Motor neuron (in vitro differentiated cells): ENCODE results near the gene KIF6. TPM values are rescaled to one million over a fixed set of nuclear protein-coding genes. Genes with fewer than 3 reads are reported as not detected.

ENCODE experiments used
- ATAC-seq, 8 experiments: fragments of 200-7000 bp; cut with Tn5 transposase; replicated peaks in 6 of 8; 2 replicates each; pipeline ENCODE4 v1.8.0; 2021; ENCODE audit warnings: mild to moderate bottlenecking in 8 of 8, moderate library complexity in 8 of 8
- H3K27ac ChIP-seq, 2 donors: fragments of 250-450 bp; sonication (Bioruptor Pico); 2 replicates each; pipeline ENCODE4 v1.9.0; 2021; ENCODE audit warnings: antibody characterized with exemption in 2 of 2, mild to moderate bottlenecking in 2 of 2, moderate library complexity in 1 of 2
- H3K4me1 ChIP-seq, 2 donors: fragments of 250-450 bp; sonication (Bioruptor Pico); replicated peaks in 1 of 2; 2 replicates each; pipeline ENCODE4 v1.6.1; 2021; ENCODE audit warnings: antibody characterized with exemption in 2 of 2, mild to moderate bottlenecking in 2 of 2, moderate library complexity in 1 of 2
- H3K4me3 ChIP-seq, 5 donors: fragments of 250-450 bp; sonication (Bioruptor Pico); 2 replicates each; pipeline ENCODE4 v1.9.0; 2021; ENCODE audit warnings: antibody characterized with exemption in 5 of 5, mild to moderate bottlenecking in 5 of 5, moderate library complexity in 4 of 5
- WGBS, 10 experiments: fragments of 450-650 bp; shearing (Covaris generic); methylation state at CpG; one replicate each; pipeline ENCODE4 v1.0.0; 2022; 5-methylcytosine and 5-hydroxymethylcytosine counted together
- in situ Hi-C, 9 experiments: fragments of 400-800 bp; cut with MboI; loops; one replicate each; pipeline ENCODE4 v1.15.0; 2021; ENCODE audit warnings: low sequenced_read_pairs in 9 of 9, low pct_unique_long_range_greater_than_20kb in 2 of 9; ENCODE audit not compliant: unreplicated experiment in 9 of 9
- total RNA-seq, 8 experiments: library from RNA; unstranded; fragments of 300-600 nt; gene quantifications; 2 replicates each; pipeline versions ENCODE4 v1.2.3 to v1.2.4, GENCODE V29; 2022

Gene KIF6
- total RNA-seq, 8 experiments from 2014 or later: 1.0 to 2.8 (median 1.6) TPM

DNA sequence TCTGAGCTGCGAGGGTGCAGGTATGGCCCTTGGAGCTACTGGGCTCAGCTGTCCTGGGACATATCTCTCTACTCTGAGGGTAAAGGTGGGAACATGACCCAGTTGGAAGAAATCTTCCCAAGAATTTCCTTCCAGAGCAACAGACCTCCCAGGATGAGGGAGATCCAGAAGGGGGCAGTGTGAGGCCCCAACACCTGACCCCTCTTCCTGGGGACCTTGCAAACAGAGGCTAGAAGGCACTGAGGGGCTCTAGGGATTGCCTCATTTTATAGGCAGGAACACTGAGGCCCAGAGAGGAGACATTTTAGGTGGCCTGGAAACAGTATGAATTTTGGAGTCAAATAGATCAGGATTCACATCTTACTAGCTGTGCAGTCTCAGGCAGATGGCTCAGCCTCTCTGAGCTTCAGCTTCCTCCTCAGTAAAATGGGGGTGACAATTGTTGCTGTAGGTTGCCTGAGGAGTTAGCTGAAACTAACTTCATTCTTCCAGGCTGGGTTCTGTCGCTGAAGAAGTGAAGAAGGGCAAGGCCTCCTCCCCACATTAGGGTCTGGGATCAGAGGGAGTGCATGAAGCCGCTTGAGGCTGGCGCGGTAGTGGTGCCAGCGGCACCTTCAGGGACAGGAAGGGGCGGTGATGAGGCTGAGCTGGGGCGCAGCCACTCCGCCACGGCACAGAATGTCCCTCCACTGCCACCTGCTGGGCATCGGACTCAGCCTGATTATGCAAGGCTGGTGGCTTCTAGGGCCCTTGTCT lies 422.4 kb downstream of the KIF6 start:
- WGBS, 10 experiments: 0 to 60% (median 0%) methylated on average over 1 to 4 of the region's 11 CpGs; no CpG with 5 or more reads in 5 of the 10 experiments
- Histone ChIP-seq H3K4me1 (peaks cover 0 to 2% of the 10 kb centered on the region in 2 donors), H3K27ac (no peak overlapping the region), H3K4me3 (no peak overlapping the region)
- ATAC-seq: peak; percentile 91 to 99 (median 94)
- in situ Hi-C loops: loop anchor here (10.0 to 25.0 kb wide), 7 partner anchors 138 to 441 kb away; no protein-coding TSS in a partner anchor

- WGBS, 10 experiments: 40 to 100% (median 100%) methylated on average over 1 to 2 of the region's 2 CpGs; no CpG with 5 or more reads in 4 of the 10 experiments
- peaks cover 3 to 8% of the 10 kb centered on the region in 2 donors for H3K4me1 ChIP-seq
- no peak overlapping the region for H3K27ac ChIP-seq
- no peak overlapping the region for H3K4me3 ChIP-seq
- no peak for ATAC-seq
- in situ Hi-C loops: loop anchor here (10.0 to 25.0 kb wide), 7 partner anchors 137 to 440 kb away; no protein-coding TSS in a partner anchor
Observed at GRCh38 chr6:39302011-39302410, 423.2 kb downstream of the KIF6 start.

- no peak overlapping the region for H3K4me3 ChIP-seq
- in situ Hi-C loops: loop anchor here (10.0 to 25.0 kb wide), 7 partner anchors 137 to 439 kb away; no protein-coding TSS in a partner anchor
- ATAC-seq: peak in 3 of 8 experiments; percentile 56 to 62 (median 57)
Observed at GRCh38 chr6:39301606-39302005, 423.6 kb downstream of the KIF6 start.

DNA sequence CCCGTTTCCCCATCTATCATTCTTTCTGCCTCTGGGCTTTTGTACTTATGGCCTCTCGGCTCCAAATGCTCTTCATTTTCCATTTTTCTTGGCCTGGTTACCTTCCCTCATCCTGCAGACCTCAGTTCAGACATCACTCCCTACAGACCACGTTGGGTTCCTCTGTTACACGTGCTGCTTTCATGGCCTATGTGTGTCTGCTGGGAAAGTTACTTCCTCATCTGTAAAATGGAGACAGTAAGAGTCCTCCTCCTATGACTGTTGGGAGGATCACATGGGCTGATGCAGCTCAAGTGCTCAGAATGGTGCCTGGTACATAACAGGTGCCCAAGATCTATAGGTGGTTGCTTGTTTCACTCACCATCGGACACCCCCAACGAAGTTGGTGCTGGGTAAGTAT lies 424.5 kb downstream of the KIF6 start:
- H3K27ac ChIP-seq: no peak overlapping the region
- no peak for ATAC-seq
- peaks cover 8 to 18% of the 10 kb centered on the region in 2 donors for H3K4me1 ChIP-seq
- in situ Hi-C loops: loop anchor here (10.0 to 25.0 kb wide), 7 partner anchors 136 to 438 kb away; no protein-coding TSS in a partner anchor
- 7 to 100% (median 66%) methylated on average over 1 to 5 of the region's 6 CpGs; no CpG with 5 or more reads in 3 of the 10 experiments for WGBS, 10 experiments
- H3K4me3 ChIP-seq: no peak overlapping the region

More at GRCh38 chr6:39301606-39302005, 423.6 kb downstream of the KIF6 start:
- H3K4me1 ChIP-seq: peaks cover 7 to 12% of the 10 kb centered on the region in 2 donors
- no peak overlapping the region for H3K27ac ChIP-seq
- 0 to 100% (median 54%) methylated on average over 1 to 4 of the region's 7 CpGs; no CpG with 5 or more reads in 6 of the 10 experiments for WGBS, 10 experiments

GRCh38 chr6:39298061-39298460 lies 427.1 kb downstream of the KIF6 start:
- ATAC-seq: no peak
- in situ Hi-C loops: loop anchor here in 1 of 9 experiments (25.0 kb wide), 1 partner anchor 436 kb away; no protein-coding TSS in a partner anchor
- no peak overlapping the region for H3K4me3 ChIP-seq
- WGBS, 10 experiments: 40 to 100% (median 82%) methylated on average over 1 to 7 of the region's 10 CpGs; no CpG with 5 or more reads in 3 of the 10 experiments
- peaks cover 8 to 25% of the 10 kb centered on the region in 2 donors for H3K4me1 ChIP-seq
- no peak overlapping the region for H3K27ac ChIP-seq

- Histone ChIP-seq H3K4me1 (peaks cover 8 to 23% of the 10 kb centered on the region in 2 donors), H3K4me3 (no peak overlapping the region), H3K27ac (peak overlapping the region in 1 of 2 donors; percentile 55)
- in situ Hi-C loops: loop anchor here in 1 of 9 experiments (25.0 kb wide), 1 partner anchor 435 kb away; no protein-coding TSS in a partner anchor
- ATAC-seq: peak; percentile 52 to 96 (median 90)
- 2 to 100% (median 74%) methylated on average over 1 to 9 of the region's 18 CpGs; no CpG with 5 or more reads in 1 of the 10 experiments for WGBS, 10 experiments
Observed at GRCh38 chr6:39296745-39297640, 428.2 kb downstream of the KIF6 start.

DNA sequence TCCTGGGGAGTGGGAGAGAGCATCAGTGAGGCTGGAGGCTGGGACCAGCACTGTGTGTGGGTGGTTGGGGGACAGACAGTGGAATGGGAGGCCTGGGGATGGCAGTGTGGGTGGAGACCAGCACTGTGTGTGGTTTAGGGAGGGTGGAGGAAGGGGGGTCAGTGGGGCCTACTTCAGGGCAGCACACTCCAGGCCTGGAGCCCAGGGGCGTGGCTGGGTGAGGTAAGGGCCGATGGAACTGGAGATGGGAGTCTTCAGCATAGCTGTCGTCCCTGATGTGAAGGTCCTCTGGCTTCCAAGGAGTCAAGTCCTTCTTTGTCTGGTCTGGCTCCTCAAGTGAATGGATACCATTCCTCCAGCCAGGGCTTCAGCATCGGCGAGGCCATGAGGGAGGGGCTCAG lies 429.6 kb downstream of the KIF6 start:
- 0 to 80% (median 54%) methylated on average over 1 to 3 of the region's 5 CpGs; no CpG with 5 or more reads in 6 of the 10 experiments for WGBS, 10 experiments
- H3K27ac ChIP-seq: no peak overlapping the region
- peaks cover 8 to 23% of the 10 kb centered on the region in 2 donors for H3K4me1 ChIP-seq
- peak in 7 of 8 experiments; percentile 12 to 83 (median 61) for ATAC-seq
- in situ Hi-C loops: loop anchor here in 1 of 9 experiments (25.0 kb wide), 1 partner anchor 433 kb away; no protein-coding TSS in a partner anchor
- H3K4me3 ChIP-seq: no peak overlapping the region

DNA sequence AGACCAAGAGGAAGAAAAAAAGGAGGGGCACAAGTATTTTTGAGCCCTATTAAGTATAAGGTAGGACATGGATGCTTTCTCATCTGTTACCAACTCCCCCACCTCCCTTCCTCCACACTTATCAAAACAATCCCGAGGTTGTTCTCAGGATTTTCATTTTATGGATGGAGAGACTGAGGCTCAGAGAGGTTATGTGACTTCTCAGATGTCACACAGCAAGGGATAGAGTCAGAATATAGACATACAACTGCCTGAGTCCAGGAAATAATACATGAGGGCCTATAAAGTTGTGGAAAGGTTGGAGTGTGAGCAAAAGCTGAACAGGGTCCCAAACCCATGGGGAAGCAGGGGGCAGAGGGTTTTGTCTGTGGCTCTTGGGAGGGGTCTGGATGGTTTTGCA lies 430.3 kb downstream of the KIF6 start:
- peaks cover 8 to 23% of the 10 kb centered on the region in 2 donors for H3K4me1 ChIP-seq
- 0 to 80% (median 80%) methylated on average over 1 of the region's 1 CpG; no CpG with 5 or more reads in 7 of the 10 experiments for WGBS, 10 experiments

DNA sequence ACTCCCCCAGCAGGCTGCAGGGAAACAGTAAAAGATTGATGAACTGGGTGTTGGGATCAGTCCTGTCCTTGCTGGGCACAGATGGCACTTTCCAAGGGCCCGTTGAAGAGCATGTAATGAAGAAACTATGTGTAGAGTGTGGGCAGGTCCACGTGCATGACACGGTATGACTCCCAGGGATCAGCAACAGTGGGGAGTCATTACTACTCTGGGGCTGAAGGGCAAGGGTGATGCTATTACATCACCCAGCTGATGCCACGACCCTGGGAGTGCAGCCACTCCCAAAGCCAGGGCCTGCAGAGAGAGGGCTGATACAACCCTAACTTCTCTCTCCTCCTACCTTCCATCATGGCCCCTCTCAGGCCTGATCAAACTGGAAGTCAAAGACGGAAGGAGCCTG lies 431.1 kb downstream of the KIF6 start:
- Histone ChIP-seq H3K27ac (no peak overlapping the region), H3K4me3 (no peak overlapping the region), H3K4me1 (peaks cover 8 to 23% of the 10 kb centered on the region in 2 donors)
- in situ Hi-C loops: loop anchor here in 1 of 9 experiments (25.0 kb wide), 1 partner anchor 432 kb away; no protein-coding TSS in a partner anchor
- 38 to 100% (median 77%) methylated on average over 1 to 3 of the region's 5 CpGs; no CpG with 5 or more reads in 4 of the 10 experiments for WGBS, 10 experiments
- ATAC-seq: peak in 2 of 8 experiments; percentile 13 to 36

More for the DNA sequence above, 430.3 kb downstream of the KIF6 start:
- in situ Hi-C loops: loop anchor here in 1 of 9 experiments (25.0 kb wide), 1 partner anchor 433 kb away; no protein-coding TSS in a partner anchor
- no peak for ATAC-seq
- Histone ChIP-seq H3K27ac (no peak overlapping the region), H3K4me3 (no peak overlapping the region)

DNA sequence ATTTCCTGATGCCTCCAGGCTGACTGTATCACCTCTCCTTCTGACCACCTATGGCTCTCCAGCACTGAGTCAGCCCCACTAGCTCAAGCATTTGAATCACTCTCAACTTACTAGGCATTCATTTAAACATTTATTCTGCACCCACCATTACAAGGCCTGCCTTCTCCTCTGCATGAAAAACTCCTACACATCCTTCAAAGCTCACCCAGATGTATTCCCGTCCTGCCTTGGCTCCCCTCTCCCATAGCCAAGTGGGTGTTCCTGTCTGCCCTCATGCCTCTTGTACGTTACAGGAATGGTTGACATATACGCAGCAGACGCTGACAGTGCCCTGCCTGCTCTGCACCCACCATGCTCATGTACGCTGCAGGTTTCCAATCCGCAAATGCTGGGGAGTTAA lies 432.6 kb downstream of the KIF6 start:
- H3K4me1 ChIP-seq: peaks cover 8 to 23% of the 10 kb centered on the region in 2 donors
- in situ Hi-C loops: loop anchor here in 1 of 9 experiments (25.0 kb wide), 1 partner anchor 430 kb away; no protein-coding TSS in a partner anchor
- WGBS, 10 experiments: 83 to 100% (median 98%) methylated on average over 1 to 5 of the region's 6 CpGs; no CpG with 5 or more reads in 4 of the 10 experiments
- H3K27ac ChIP-seq: no peak overlapping the region
- no peak overlapping the region for H3K4me3 ChIP-seq
- no peak for ATAC-seq

GRCh38 chr6:39289490-39289889 lies 435.7 kb downstream of the KIF6 start:
- ATAC-seq: peak in 1 of 8 experiments; percentile 33
- in situ Hi-C loops: loop anchor here in 1 of 9 experiments (25.0 kb wide), 1 partner anchor 427 kb away; no protein-coding TSS in a partner anchor

DNA sequence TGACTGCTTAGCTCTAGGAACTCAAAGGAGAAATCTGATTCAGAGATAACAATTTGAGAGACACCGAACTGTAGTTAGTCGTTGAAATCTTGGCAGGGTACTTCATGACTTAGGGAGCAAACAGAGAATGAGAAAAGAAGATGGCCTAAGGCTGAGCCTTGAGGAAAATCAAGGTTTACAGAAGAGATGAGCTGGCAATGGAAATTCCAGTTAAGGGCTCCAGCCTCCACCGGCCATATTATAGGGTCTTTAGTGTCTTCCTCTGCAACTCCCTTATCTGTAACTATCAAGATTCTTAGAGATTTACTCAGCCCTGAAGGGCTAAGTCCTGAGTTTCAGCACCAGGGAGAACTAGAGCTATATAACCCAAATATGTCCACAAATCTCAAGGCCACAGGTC lies 437.6 kb downstream of the KIF6 start:
- Histone ChIP-seq H3K4me3 (no peak overlapping the region), H3K27ac (no peak overlapping the region), H3K4me1 (no peaks in the 10 kb centered on the region)
- 16 to 100% (median 87%) methylated on average over 1 to 3 of the region's 3 CpGs; no CpG with 5 or more reads in 4 of the 10 experiments for WGBS, 10 experiments
- in situ Hi-C loops: loop anchor here in 1 of 9 experiments (25.0 kb wide), 1 partner anchor 425 kb away; no protein-coding TSS in a partner anchor
- no peak for ATAC-seq

More at GRCh38 chr6:39289490-39289889, 435.7 kb downstream of the KIF6 start:
- H3K4me3 ChIP-seq: no peak overlapping the region
- H3K27ac ChIP-seq: no peak overlapping the region
- H3K4me1 ChIP-seq: peaks cover 0 to 3% of the 10 kb centered on the region in 2 donors
- 45 to 100% (median 92%) methylated on average over 1 to 2 of the region's 2 CpGs; no CpG with 5 or more reads in 5 of the 10 experiments for WGBS, 10 experiments
